ENCODE data around the gene AK8. TPM values are rescaled to one million over a fixed set of nuclear protein-coding genes. Genes with fewer than 3 reads are reported as not detected.

AK8 gene
- total and polyA plus RNA-seq, 2 of the 4 experiments (the other 2 are of a cell fraction), result under 0.01 to 0.09 TPM

- dilution Hi-C loops (cut with HindIII; ENCODE audit: low sequenced_read_pairs, unreplicated experiment) (no loop called here), in situ Hi-C loops (cut with MboI; ENCODE audit: low sequenced_read_pairs) (no loop called here), intact Hi-C loops (cut with micrococcal nuclease) (no loop called here)
- WGBS, 2 experiments (ENCODE audit: extremely low coverage in 2 of 2, insufficient read length in 1 of 2), result 92% methylated on average over 2 of the region's 9 CpGs; no CpG with 5 or more reads in 1 of the 2 experiments
- Histone ChIP-seq H3K9ac (ENCODE audit: low read depth, low read length) (no peak overlapping the region), H3K79me1 (ENCODE audit: low read depth in 1 of 2, low read length in 2 of 2) (no peaks in the 10 kb centered on the region), H4K20me1 (ENCODE audit: insufficient read depth, low read length) (no peaks in the 10 kb centered on the region), H3K14ac (replicated peaks; ENCODE audit: low read depth, low read length) (no peak overlapping the region), H2BK5ac (ENCODE audit: low read depth, low read length, poor library complexity, severe bottlenecking) (no peak overlapping the region), H2BK120ac (ENCODE audit: low read depth, low read length) (no peak overlapping the region), H3K23ac (ENCODE audit: low read depth, low read length) (no peak overlapping the region), H4K8ac (ENCODE audit: low read depth in 2 of 2, low read length in 2 of 2) (no peak overlapping the region), H3K9me1 (ENCODE audit: insufficient read depth, low read length) (no peaks in the 10 kb centered on the region), H3K4me2 (ENCODE audit: low read depth, low read length) (no peak overlapping the region), H3K36me3 (ENCODE audit: control insufficient read depth, insufficient read depth, low read length) (no peaks in the 10 kb centered on the region), H2BK20ac (ENCODE audit: low read depth, low read length) (no peak overlapping the region), H3K9me3 (ENCODE audit: control insufficient read depth, insufficient read depth, low read length) (no peaks in the 10 kb centered on the region), H2BK15ac (ENCODE audit: low read depth, low read length) (no peak overlapping the region), H3K27me3 (ENCODE audit: control insufficient read depth, insufficient read depth, low read length) (peaks cover 34% of the 10 kb centered on the region), H3K4me3 (ENCODE audit: insufficient read depth, low read depth, low read length) (no peak overlapping the region), H2AFZ (replicated peaks; ENCODE audit: low read length, poor library complexity) (no peak overlapping the region), H3K4me1 (ENCODE audit: control insufficient read depth, insufficient read depth, low read length) (no peaks in the 10 kb centered on the region), H3K18ac (ENCODE audit: low read depth, low read length) (no peak overlapping the region), H3K4ac (ENCODE audit: low read depth, low read length) (no peak overlapping the region), H4K91ac (ENCODE audit: insufficient read depth, low read depth, low read length) (no peak overlapping the region), H4K5ac (ENCODE audit: low read depth, low read length) (no peak overlapping the region), H2AK9ac (replicated peaks; ENCODE audit: low read depth, low read length, poor library complexity) (no peak overlapping the region), H3K56ac (ENCODE audit: extremely low read depth, insufficient read depth, low read length) (no peak overlapping the region), H3K27ac (ENCODE audit: insufficient read depth, low read length) (no peak overlapping the region), H2AK5ac (ENCODE audit: low read depth, low read length) (no peak overlapping the region)
- ATAC-seq (ENCODE audit: low read depth), result no peak
- TF ChIP-seq POLR2A (IDR thresholded peaks at IDR 0.05; ENCODE audit: low read depth, low read length) (no peak), BHLHE40 (IDR thresholded peaks at IDR 0.05; ENCODE audit: low read depth, low read length) (no peak), MAZ (IDR thresholded peaks at IDR 0.05; ENCODE audit: borderline replicate concordance, low read depth, low read length) (no peak), FOS (IDR thresholded peaks at IDR 0.05; ENCODE audit: low read depth, low read length) (no peak), RFX5 (IDR thresholded peaks at IDR 0.05; ENCODE audit: low read depth, low read length) (no peak), RAD21 (IDR thresholded peaks at IDR 0.05; ENCODE audit: low read length) (no peak), ELK1 (IDR thresholded peaks at IDR 0.05; ENCODE audit: borderline replicate concordance, low read depth, low read length) (no peak), MXI1 (IDR thresholded peaks at IDR 0.05; ENCODE audit: borderline replicate concordance, low read depth, low read length) (no peak)
- TF ChIP-seq, protein P1, sequence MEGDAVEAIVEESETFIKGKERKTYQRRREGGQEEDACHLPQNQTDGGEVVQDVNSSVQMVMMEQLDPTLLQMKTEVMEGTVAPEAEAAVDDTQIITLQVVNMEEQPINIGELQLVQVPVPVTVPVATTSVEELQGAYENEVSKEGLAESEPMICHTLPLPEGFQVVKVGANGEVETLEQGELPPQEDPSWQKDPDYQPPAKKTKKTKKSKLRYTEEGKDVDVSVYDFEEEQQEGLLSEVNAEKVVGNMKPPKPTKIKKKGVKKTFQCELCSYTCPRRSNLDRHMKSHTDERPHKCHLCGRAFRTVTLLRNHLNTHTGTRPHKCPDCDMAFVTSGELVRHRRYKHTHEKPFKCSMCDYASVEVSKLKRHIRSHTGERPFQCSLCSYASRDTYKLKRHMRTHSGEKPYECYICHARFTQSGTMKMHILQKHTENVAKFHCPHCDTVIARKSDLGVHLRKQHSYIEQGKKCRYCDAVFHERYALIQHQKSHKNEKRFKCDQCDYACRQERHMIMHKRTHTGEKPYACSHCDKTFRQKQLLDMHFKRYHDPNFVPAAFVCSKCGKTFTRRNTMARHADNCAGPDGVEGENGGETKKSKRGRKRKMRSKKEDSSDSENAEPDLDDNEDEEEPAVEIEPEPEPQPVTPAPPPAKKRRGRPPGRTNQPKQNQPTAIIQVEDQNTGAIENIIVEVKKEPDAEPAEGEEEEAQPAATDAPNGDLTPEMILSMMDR (conservative IDR thresholded peaks at IDR 0.05; ENCODE audit: low read depth, low read length), result no peak
- CTCF ChIA-PET, result no interaction called here
- no TSS peak for BruUV-seq (replicated peaks)
- POLR2A ChIA-PET (ENCODE audit: unreplicated experiment), result no interaction called here
- no peak for DNase-seq
Observed at GRCh38 chr9:132782037-132782436, 96.0 kb downstream of the AK8 start.

Data from IMR-90 (cell line).